NCI-H524 treated with DMSO at 0.1 percent for 48 hours (cell line): Measurements from ENCODE around the gene PLEKHA6.
"Not testable (repeated sequence)": the region's sequence is repeated elsewhere in the genome, so short reads cannot be mapped to it uniquely, and the experiment has no call there.

Source experiments
- DNase-seq: peaks from one replicate; lab custom pipeline; 2025; lab: John Stamatoyannopoulos, UW

The PLEKHA6 gene

DNA sequence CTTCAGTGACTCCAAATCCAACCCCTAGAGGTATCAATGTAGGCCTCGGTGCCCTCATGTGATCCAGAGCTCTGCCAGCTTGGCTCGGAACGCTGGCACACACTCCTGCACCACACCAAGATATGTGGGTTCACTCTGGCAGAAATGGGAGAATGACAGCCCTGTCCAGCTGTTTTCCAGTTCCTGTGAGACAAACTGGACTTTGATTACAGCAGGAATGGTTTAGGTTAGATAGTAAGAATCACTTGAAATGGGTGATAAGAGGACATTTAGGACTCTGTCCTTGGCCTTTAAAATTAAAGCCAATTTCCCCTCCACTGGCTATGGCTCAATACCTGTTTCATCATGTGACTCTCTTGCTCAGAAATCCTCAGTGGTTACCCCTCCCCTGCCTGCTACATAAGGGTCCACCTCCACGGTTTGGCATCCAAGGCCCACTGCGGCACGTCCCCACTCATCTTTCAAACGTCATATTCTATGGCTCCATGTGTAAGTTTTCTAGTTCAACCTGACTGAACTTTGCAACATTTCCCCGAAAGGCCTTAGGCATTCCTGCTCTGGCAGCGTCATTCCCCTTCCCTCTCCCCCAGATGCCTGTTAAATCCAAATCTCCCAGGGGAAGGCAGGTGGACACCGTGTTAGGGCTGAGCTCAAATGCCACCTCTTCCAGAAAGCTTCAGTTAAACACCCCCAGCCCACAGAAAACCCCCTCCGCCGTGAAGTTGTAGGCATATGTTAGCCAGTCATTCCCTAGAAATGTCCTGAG lies 44.7 kb downstream of the PLEKHA6 start:
- no peak for DNase-seq

DNA sequence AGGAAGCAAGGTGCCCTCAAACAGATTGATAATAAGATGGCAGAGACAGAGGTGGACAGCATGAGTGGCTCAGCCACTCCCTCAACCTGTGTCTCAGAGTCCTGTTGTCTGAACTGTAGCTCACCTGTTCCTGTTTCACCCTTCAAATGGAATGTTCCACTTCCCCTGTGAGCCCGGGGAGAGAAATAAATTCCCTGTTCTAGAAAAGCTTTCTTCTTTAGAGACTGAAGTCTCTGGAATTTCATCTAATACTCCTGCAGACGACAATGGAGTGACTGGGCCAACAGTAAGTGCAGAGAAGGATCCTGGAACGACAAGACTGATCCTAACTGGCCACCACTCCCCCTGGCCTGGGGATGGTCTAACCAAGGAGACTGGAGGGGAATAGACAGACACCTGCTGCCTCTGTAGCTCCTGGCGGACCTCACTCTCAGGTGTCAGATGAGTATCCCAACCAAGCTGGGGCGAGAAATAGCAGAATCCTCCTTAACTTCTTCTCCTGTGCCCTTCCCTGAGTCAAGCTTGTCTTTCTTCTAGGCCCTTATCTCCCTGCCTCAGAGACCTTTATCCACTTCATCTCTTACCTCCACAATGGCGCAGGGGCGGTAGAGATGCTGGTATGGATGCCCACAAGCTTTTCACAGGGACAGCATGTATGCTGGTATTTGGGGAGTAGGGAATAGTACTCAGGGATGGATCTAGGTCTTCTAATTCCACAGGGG lies 45.4 kb downstream of the PLEKHA6 start:
- no peak for DNase-seq

DNA sequence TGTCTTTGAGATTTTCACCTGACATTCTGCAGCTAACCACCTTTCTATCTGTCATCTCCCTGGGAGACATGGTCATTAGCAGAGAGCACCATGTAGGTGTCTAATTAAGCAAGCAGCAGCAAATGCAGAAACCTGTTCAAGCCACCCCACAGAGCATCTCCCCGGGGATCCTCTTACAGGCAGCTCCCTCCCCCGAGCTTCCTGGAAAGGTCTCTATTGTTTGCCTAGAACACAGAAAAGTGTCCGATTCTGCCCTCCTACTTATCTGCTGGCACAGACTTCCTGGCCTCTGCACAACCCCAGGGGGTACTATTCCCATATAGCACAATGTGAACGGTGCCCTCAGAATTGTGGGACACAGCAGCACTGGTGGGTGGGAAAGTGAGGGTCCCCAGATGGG lies 46.1 kb downstream of the PLEKHA6 start:
- no peak for DNase-seq

DNA sequence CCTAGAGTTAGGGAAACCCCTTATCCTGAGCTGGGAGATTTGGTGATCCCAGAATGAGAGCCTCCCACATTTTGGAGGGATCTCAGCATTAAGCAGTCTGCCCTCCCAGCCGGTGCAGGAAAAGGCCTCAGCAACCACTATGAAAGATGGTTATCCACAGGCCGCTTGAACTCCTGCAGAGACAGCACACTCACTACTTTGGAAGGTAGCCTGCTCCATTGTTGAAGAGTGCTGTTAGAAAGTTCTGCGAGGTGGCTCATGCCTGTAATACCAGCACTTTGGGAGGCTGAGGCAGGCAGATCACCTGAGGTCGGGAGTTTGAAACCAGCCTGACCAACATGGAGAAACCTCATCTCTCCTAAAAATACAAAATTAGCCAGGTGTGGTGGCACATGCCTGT lies 48.8 kb downstream of the PLEKHA6 start:
- not testable (repeated sequence) for DNase-seq

DNA sequence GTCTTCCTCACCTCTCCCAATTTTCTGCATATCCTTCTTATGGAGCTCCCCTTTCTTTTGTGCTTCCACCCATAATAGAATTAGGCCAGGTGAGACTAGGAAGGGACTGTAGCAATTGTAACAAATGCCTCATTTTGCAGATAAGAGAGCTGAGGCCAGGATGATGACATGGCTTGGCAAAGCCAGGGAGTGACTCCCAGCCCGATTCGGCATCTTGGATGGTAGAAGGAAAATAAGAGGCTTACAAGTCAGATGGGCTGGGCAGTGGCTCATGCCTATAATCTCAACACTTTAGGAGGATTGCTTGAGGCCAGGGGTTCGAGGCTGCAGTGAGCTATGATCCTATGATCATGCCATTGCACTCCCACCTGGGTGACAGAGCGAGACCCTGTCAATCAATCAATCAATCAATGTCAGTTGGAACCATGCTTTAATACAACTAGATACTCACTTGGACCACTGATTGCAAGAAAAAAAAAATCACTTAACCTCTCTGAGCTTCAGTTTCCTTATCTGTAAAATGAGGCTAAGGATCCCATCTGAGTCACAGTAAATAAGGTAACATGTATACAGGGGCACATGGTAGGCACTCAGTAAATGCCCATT lies 51.6 kb downstream of the PLEKHA6 start:
- no peak for DNase-seq

DNA sequence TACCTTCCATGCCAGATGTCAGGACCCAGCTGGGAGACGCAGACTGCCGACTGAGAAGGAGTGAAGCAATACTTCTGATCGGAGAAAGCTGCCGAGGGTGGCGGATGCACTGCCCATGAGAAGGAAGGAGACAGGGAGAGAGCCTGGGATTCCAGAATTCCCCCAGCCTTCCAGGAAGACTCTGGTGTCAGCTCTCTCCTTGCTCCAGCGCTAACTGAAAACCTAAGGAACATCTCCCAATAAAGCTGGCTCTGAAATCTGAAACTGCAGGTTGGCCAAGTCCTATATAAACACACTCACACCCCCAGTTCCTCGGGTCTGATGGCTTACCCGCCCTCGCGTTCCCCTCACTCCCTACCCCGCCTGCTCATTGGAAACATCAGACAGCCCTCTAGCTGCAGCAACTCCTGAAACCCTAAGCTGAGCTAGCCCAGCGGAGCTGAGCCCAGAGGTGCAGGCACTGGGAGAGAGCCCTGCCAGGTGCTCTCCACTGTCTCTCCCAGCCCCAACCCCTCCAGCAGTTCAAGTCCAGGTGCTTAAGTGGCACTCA lies 52.3 kb downstream of the PLEKHA6 start:
- DNase-seq, result peak; percentile 71

DNA sequence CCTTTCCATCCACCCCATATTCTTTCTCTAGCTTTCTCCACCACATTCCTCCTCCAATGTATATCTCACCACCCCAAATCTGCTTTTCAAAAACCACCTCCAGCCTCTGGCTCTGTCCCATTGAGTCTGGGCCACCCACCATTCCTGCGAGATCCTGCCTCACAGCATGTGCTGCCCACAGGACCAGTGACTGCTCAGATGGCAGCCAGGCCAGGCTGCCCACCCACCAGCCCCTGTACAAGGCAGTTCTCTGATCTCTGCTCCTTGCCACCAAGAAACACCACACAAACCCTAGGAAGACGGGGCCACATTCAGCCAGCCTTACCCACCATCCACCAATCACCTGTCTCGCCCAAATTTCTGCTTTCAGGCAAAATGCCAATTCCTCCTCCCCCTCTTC lies 53.7 kb downstream of the PLEKHA6 start:
- no peak for DNase-seq

DNA sequence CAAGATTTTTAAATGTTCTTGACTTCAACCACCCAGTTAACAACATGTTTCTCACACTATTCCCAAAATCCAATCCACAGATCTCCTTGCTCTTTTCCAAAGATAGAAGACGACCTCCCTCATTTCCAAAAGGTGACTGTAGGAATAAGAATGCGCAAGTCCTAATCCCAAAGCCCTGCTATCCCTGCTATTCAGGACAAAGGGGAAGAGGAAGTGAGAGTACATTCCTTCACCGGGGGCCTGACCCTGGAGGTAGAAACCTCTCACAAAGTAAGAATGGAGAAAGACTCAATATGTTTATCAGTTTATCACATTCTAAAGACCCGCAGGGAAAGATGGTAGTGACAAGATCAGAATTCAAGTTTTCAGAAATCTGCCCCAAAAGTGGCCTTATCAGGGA lies 55.7 kb downstream of the PLEKHA6 start:
- DNase-seq, result no peak

DNA sequence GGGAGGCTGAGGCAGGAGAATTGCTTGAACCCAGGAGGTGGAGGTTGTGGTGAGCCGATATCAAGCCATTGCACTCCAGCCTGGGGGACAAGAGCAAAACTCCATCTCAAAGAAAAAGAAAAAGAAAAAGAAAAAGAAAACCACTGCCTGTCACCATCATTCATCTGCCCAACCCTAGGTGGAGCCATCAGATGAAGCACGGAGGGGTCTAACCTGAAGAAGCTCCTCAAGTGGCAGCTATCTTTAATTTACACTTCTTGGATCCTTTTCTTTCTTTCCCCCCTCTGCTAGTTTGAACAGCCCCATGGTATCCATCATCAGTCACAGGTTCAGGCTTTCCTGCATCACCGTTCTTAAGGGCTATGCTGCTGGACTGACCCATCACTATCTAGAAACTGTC lies 57.0 kb downstream of the PLEKHA6 start:
- no peak for DNase-seq

DNA sequence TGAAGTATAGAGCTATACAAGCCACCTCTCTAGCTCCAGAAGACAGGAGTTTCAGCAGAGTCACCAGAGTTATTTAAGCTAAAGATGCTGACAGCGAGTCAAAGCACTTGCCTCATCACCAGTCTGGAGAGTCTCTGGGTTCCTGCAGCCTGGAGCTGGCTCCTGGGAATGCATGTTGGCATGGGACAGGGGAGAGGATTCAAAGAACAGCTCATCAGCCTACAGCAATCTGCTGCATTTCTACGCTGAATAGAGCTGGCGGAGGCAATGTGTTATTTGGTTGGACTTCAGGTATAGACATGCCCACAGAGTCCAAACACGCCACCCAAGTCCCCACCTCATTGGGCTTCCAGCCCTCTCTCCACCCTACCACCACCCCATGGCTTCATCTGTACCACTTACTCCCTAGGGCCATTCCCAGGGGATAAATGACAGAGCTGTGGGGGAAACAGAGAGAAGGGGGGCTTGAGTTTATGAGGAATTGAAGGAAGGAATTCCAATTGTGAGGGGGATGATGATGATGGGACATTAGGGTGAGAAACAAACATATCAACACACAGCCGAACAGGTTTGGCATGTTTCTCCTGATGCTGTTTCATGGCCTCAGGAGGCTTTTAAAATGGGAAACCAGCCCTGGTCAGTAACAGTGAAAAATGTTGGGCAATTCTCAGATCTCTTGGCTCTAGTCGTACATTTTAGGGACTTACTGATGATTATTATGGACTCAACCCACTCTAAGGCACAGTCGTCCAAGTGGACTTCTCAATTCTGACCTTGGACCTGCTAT lies 58.4 kb downstream of the PLEKHA6 start:
- DNase-seq, result no peak

DNA sequence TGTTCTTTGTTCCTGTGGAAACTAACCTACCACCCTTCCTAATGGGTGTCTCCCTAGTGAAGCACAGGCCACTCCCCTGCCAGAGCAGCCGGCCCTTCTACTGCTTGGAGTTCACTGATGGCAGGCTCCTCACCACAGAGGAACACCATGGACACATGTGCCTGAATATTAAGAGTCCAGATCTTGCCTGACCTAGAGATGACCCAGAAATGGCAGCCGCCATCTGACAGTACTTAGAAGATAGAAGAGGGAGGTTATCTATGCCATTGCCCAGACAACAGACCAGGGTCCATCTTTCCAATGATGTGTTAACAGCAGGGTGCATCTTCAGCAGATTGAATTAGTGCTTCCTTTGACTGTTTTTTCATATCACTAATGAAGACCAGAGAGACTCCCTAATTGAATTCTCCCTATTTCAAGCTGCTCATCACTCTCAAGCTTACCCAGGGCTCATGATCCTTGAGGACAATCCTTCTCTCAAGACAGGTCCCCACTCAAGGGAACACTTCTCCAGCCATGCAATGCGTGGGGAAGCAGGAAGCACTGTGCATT lies 59.8 kb downstream of the PLEKHA6 start:
- DNase-seq, result peak; percentile 76

DNA sequence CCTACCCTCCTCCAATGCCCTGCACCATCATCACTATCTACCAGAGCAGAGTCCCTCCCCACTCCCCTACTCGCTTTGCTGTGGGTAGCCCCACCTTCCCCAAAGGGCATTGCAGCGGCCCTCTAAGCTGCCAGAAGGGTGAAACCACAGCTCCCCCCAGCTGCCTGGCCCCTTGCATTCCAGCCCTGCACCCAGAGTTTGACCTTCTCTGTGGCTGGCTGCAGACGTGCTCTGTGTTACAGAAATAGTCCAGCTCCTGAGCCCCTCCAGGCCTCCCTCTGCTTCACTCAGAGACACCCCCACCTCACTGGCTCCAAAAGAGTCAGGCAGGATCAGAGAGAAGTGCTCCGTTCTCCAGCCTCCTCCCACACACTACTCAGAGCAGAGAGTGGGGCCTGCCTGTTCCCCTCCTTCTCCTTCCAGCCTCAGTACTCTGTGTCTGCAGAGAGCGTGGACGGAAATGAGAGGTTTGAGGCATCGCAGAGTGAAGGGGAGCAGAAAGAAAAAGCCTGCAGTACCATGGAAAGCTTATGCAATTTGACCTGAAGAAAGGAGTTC lies 63.2 kb downstream of the PLEKHA6 start:
- no peak for DNase-seq

DNA sequence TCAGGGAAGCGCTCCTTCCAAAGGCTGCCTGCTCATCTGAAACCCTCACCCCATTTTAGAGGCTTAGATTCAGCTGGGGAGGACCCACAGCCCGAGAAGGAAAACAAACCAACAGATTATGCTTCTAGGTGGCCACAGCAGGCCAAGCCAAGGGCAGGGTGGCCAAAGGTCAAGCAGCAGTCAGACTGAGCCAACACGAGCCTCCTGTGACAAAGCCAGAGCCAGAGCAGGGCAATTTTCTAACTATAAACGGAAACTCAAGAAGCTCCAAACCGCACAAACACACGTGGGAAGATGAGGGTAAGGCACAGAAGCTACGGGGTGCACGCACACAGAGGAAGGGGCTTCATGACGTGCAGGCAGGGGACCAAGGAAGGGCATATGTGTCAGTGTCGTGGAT lies 64.1 kb downstream of the PLEKHA6 start:
- no peak for DNase-seq

DNA sequence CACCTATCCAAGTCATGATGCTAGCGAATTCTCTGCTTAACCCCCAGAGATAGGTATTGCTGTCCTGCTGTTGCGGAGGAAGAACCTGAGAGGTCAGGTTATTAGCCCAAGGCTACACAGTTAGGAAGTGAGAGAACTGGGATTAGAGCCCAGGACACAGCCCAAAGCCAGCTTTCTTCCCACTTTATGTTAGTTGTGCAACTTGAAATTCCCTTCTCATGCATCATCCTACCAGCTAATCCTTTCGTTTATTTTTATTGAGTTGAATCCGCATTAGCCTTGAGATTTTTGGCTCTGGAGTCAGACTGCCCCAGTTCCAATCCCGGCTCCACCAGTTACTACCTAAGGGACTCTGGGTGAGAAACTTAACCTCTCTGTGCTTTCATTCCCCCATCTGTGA lies 65.4 kb downstream of the PLEKHA6 start:
- DNase-seq, result no peak

DNA sequence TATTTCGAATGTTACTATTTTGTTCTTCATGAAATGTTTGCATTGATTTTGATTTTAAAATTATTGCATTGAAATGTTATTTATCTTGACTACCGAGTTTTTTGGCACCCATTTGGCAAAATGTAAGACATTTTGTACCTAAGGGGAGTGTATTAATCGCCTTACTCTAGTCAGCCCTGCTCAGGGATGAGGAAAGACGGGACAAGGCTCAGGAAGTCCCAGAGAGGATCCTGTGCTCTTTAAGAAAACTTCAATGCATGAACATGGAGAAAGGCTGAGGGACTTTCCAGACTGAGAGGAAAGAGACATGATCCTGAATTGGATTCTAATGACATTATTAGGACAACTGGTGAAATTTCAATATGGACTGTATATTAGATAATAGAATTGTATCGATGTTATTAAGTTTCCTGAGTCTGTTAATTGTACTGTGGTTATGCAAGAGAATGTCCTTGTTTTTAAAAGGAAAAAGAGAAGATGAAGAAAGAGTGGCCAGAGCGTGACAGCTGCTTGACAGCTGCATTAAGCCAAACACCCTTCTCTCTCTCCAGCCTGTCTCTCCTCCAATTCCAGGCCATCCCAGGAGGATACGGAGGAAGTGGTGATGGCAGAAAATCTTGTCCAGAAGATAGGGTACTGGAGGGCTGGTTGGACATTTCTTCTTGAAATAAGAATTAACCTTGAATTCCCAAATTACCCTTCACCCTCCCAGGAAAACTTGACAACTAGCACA lies 66.0 kb downstream of the PLEKHA6 start:
- no peak for DNase-seq

DNA sequence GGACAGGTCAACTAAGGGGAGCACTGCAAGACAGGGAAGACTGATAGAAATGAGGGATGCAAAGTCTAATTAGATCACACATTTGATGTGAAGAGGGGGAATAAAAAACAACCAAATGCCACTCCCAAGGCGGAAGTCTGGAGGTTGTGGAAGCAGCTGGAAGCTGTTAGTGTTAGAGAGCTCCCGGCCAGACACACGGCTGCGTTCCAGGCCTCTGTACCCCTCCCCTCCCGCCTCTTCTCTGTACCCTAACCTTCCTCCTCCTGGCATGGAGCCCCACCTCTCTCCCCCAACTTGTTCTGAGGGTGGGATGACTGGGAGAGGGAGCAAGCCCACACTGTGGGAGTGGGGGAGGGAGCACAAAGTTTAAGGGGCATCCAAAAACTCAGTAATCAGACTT lies 67.0 kb downstream of the PLEKHA6 start:
- DNase-seq, result no peak

DNA sequence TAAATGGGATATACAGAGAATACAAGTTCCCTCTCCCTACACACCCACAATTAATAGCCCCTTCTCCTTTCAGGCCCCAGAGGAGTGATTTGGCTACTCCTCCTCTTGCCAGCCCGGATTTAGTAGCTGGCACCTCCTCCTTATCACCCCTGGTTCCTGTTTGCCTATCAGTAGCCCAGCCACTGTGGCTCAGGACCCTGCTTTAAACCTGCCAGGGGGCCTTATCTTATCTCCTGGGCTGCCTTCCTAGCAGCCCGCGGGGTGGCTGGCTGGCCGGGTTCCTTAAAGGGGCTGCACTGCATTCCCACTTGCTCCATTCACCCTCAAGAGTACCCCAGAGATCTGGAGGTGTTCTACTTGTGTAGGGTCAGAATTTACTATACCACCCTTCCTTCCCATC lies 70.4 kb downstream of the PLEKHA6 start:
- no peak for DNase-seq

DNA sequence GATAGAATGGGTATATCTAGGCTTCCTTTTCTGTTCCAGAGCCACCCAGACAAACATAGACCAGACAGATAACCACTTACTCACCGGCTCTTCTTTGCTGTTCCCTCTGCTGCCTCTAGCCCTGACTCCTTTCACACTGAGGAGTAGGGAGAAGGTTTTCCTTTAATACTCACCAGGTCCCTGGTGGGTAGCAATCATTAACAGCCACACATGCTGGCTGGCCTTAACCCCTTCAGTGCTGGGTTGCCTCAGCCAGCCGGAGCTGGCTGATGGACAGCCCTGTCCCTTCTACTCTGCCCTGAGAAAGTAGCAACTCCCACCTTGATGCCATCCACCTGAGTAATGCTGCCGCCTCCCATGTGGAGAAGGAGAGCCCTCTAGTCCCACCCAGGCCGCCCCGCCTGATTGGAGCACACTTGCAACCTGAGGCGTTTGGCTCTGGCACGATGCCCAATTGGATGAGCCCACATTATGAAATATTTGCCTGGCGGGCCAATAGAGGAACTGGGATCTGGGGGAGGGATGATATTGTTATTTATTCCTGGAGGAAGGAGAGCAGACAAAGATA lies 71.6 kb downstream of the PLEKHA6 start:
- DNase-seq, result no peak

DNA sequence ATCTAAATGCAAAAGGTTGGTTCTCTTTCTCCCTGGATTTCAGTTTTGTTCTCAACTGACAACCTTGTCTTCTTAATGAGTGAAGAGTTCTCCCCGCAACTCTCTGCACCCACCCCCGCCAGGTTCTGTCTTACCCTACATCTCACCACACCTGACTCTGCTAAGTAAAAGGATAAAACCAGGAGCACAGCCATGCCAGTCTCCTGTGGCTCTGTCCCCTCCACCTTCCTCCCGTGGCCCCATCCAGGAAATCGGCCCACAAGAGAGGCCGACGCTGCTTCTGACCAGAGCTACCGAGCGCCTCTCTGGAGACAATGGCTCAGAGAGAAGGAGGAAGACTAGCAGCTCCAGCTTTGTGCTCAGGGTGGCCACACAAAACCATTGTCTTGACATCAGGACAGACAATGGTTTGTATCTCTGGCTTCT lies 72.2 kb downstream of the PLEKHA6 start:
- no peak for DNase-seq

DNA sequence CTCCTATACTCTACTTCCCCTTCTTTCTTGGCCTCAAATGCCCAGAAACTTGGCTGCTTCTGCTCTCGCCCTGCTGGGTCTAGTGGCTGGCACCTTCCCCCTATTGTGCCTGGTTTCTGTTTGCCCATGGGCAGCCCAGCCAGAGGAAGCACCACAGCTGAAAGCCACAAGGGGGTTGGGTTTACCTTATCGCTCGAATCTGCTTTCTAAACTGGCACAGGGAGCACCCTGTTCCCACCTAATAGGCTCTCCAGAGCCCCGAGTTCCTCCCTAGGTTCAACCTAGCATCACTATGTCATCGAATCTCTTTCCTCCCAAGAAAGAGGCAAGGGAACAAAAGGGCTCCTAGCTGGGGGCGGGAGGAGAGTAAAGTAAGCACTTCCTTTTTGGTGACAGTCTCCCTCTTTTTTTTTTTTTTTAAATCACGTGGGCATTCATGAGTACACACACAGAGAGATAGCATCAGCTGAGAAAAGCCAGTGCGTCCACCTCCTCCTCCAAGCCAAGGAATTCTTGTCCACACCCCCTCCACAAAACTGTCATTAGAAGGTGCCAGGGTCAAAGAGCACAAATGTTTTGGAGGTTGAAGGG lies 72.8 kb downstream of the PLEKHA6 start:
- DNase-seq, result no peak
